ENCODE data around the gene BDNF. TPM values are rescaled to one million over a fixed set of nuclear protein-coding genes. Genes with fewer than 3 reads are reported as not detected.

BDNF gene
- total and polyA plus RNA-seq, 2 of the 8 experiments (the other 6 are each of a cell fraction or from before 2014, with no cell fraction given), result 2.4 to 5.4 TPM

- Histone ChIP-seq H4K5ac (ENCODE audit: insufficient read length, low read depth, low read length) (no peak overlapping the region), H2AK5ac (ENCODE audit: low read depth, low read length) (no peak overlapping the region), H2BK15ac (ENCODE audit: low read length) (no peak overlapping the region), H2BK20ac (ENCODE audit: low read length) (no peak overlapping the region), H3K18ac (ENCODE audit: extremely low read depth, low read length) (no peak overlapping the region), H3K4ac (replicated peaks; ENCODE audit: insufficient read length, low read depth, low read length) (no peak overlapping the region), H2BK12ac (ENCODE audit: low read depth, low read length) (no peak overlapping the region), H3K14ac (ENCODE audit: insufficient read length) (no peak overlapping the region), H3K56ac (replicated peaks; ENCODE audit: insufficient read length, low read depth, low read length) (no peak overlapping the region), H3K36me3 (ENCODE audit: control insufficient read depth in 2 of 4, insufficient read depth in 4 of 4, low read length in 3 of 4) (no peaks in the 10 kb centered on the region), H4K20me1 (replicated peaks in 1 of 2; ENCODE audit: control insufficient read depth in 1 of 2, insufficient read depth in 2 of 2, low read length in 2 of 2) (peaks cover 0 to 2% of the 10 kb centered on the region in 2 experiments), H3K23ac (ENCODE audit: insufficient read length) (no peak overlapping the region), H4K91ac (replicated peaks; ENCODE audit: insufficient read length, low read length) (no peak overlapping the region), H3K9ac (replicated peaks in 1 of 4; ENCODE audit: extremely low read depth in 1 of 4, low read depth in 3 of 4, low read length in 3 of 4) (no peak overlapping the region), H3K9me3 (ENCODE audit: insufficient read depth in 2 of 2, low read depth in 1 of 2, low read length in 1 of 2) (no peaks in the 10 kb centered on the region), H3K79me2 (ENCODE audit: control insufficient read depth in 1 of 2, insufficient read depth in 2 of 2, low read length in 2 of 2) (no peaks in the 10 kb centered on the region), H2AFZ (ENCODE audit: low read length) (no peak overlapping the region), H2BK120ac (replicated peaks; ENCODE audit: low read depth, low read length) (no peak overlapping the region), H2BK5ac (ENCODE audit: low read depth, low read length) (no peak overlapping the region), H4K8ac (ENCODE audit: extremely low read depth, insufficient read depth, low read length) (no peak overlapping the region), H3K4me1 (replicated peaks in 1 of 4; ENCODE audit: control insufficient read depth in 3 of 4, insufficient read depth in 4 of 4, low read length in 3 of 4) (peaks cover 3 to 11% (median 5%) of the 10 kb centered on the region in 4 experiments; a peak in 6 of 7 replicates), H3K27me3 (replicated peaks in 1 of 4; ENCODE audit: control insufficient read depth in 3 of 4, extremely low read depth in 1 of 4, insufficient read depth in 3 of 4, low read length in 3 of 4) (peaks cover 3 to 16% (median 13%) of the 10 kb centered on the region in 4 experiments), H3K4me3 (ENCODE audit: extremely low read depth in 1 of 4, insufficient read depth in 2 of 4, low read depth in 3 of 4, low read length in 4 of 4) (no peak overlapping the region), H3K27ac (ENCODE audit: low read depth, low read length) (no peak overlapping the region), H3K23me2 (ENCODE audit: low read depth, low read length) (peaks cover 21% of the 10 kb centered on the region), H3K79me1 (ENCODE audit: low read depth, low read length) (no peaks in the 10 kb centered on the region), H3K4me2 (ENCODE audit: insufficient read depth in 1 of 2, low read depth in 2 of 2, low read length in 2 of 2) (no peak overlapping the region)
- 77% methylated on average over 2 of the region's 2 CpGs; no CpG with 5 or more reads in 1 of the 2 experiments for WGBS, 2 experiments (ENCODE audit: extremely low coverage in 1 of 2, insufficient coverage in 1 of 2, insufficient read length in 1 of 2, insufficient replicate concordance in 2 of 2, low coverage in 1 of 2, low lambda C conversion rate in 2 of 2, missing lambda C conversion rate in 1 of 2)
- DNase-seq (ENCODE audit: low read depth in 1 of 2, low spot score in 2 of 2) (no peak), FAIRE-seq (no peak)
- ChIA-PET POLR2A (ENCODE audit: partially characterized antibody) (interaction anchor here (0.7 to 9.1 kb wide), 12 partner anchors 13 to 1039 kb away, joined by 3 to 191 read pairs (median 4); partner anchors contain the start of gene BDNF), CTCF (ENCODE audit: partially characterized antibody) (interaction anchor here (0.6 to 11.2 kb wide), 22 partner anchors 13 to 1618 kb away, joined by 3 to 223 read pairs (median 4); partner anchors contain the start of gene BDNF)
- TF ChIP-seq ATF3 (IDR thresholded peaks at IDR 0.05; ENCODE audit: insufficient read depth, low read depth, low read length), result no peak
- no peak for TF ChIP-seq TAF7 (optimal IDR thresholded peaks at IDR 0.05; ENCODE audit: borderline replicate concordance, low read depth, low read length)
- no peak for TF ChIP-seq ATF2 (IDR thresholded peaks at IDR 0.05; ENCODE audit: low read length)
- no peak for TF ChIP-seq SP2 (IDR thresholded peaks at IDR 0.05; ENCODE audit: low read length)
- no peak for TF ChIP-seq CEBPB (IDR thresholded peaks at IDR 0.05; ENCODE audit: low read depth, low read length)
- TF ChIP-seq MAX (IDR thresholded peaks at IDR 0.05), result no peak
- TF ChIP-seq ASH2L (IDR thresholded peaks at IDR 0.05; ENCODE audit: low read length), result no peak
- no peak for TF ChIP-seq E2F6 (IDR thresholded peaks at IDR 0.05)
Observed at GRCh38 chr11:27716216-27716615, 16.0 kb upstream of the BDNF start.
